HTERT RPE-1 (cell line): ENCODE data around the gene KAZN.

Experiments
- in situ Hi-C: fragments of 300-500 bp; cut with MboI; formaldehyde crosslinking; loops from 4 replicates; pipeline ENCODE4 v1.14.3; 2020; ENCODE audit warnings: low sequenced_read_pairs

KAZN gene

GRCh38 chr1:14945132-14946010 lies 346.9 kb downstream of the KAZN start:
- in situ Hi-C loops, result no loop called here

GRCh38 chr1:14946011-14946359 lies 347.5 kb downstream of the KAZN start:
- in situ Hi-C loops, result no loop called here

GRCh38 chr1:14946684-14947238 lies 348.3 kb downstream of the KAZN start:
- in situ Hi-C loops, result no loop called here

- in situ Hi-C loops, result no loop called here
These were observed 348.9 kb downstream of the KAZN start for GRCh38 chr1:14947421-14947820.

GRCh38 chr1:14948112-14948652 lies 349.7 kb downstream of the KAZN start:
- in situ Hi-C loops, result no loop called here

GRCh38 chr1:14949270-14949835 lies 350.9 kb downstream of the KAZN start:
- in situ Hi-C loops, result no loop called here

- in situ Hi-C loops, result no loop called here
These were observed 351.6 kb downstream of the KAZN start for GRCh38 chr1:14949836-14950713.

GRCh38 chr1:14951766-14952165 lies 353.3 kb downstream of the KAZN start:
- in situ Hi-C loops, result no loop called here

- in situ Hi-C loops, result no loop called here
These were observed 354.3 kb downstream of the KAZN start for GRCh38 chr1:14952626-14953314.

- in situ Hi-C loops, result no loop called here
These were observed 355.7 kb downstream of the KAZN start for GRCh38 chr1:14954210-14954609.

- in situ Hi-C loops, result no loop called here
These were observed 356.4 kb downstream of the KAZN start for GRCh38 chr1:14954930-14955329.

GRCh38 chr1:14955402-14955801 lies 356.9 kb downstream of the KAZN start:
- in situ Hi-C loops, result no loop called here

- in situ Hi-C loops, result no loop called here
These were observed 357.5 kb downstream of the KAZN start for GRCh38 chr1:14955976-14956375.

- in situ Hi-C loops, result no loop called here
These were observed 358.2 kb downstream of the KAZN start for GRCh38 chr1:14956579-14957195.

GRCh38 chr1:14957375-14958098 lies 359.1 kb downstream of the KAZN start:
- in situ Hi-C loops, result no loop called here

- in situ Hi-C loops, result no loop called here
These were observed 360.0 kb downstream of the KAZN start for GRCh38 chr1:14958249-14959058.

- in situ Hi-C loops, result no loop called here
These were observed 360.7 kb downstream of the KAZN start for GRCh38 chr1:14959059-14959694.

GRCh38 chr1:14961661-14962267 lies 363.3 kb downstream of the KAZN start:
- in situ Hi-C loops, result no loop called here
